DMS 273 treated with DMSO at 0.1 percent for 48 hours (cell line): ENCODE measurements around the gene ADGRL3.
"Not testable (repeated sequence)": the region's sequence is repeated elsewhere in the genome, so short reads cannot be mapped to it uniquely, and the experiment has no call there.

Experiments
- DNase-seq: peaks from one replicate; lab custom pipeline; 2025; lab: John Stamatoyannopoulos, UW

Gene ADGRL3

DNA sequence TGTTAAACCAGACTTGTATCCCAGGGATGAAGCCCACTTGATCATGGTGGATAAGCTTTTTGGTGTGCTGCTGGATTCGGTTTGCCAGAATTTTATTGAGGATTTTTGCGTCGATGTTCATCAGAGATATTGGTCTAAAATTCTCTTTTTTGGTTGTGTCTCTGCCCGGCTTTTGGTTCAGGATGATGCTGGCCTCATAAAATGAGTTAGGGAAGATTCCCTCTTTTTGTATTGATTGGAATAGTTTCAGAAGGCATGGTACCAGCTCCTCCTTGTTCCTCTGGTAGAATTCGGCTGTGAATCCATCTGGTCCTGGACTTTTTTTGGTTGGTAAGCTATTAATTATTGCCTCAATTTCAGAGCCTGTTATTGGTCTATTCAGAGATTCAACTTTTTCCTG is 556.8 kb downstream of the ADGRL3 start:
- not testable (repeated sequence) for DNase-seq

- not testable (repeated sequence) for DNase-seq
Observed at GRCh38 chr4:61757983-61758382, 557.9 kb downstream of the ADGRL3 start.

DNA sequence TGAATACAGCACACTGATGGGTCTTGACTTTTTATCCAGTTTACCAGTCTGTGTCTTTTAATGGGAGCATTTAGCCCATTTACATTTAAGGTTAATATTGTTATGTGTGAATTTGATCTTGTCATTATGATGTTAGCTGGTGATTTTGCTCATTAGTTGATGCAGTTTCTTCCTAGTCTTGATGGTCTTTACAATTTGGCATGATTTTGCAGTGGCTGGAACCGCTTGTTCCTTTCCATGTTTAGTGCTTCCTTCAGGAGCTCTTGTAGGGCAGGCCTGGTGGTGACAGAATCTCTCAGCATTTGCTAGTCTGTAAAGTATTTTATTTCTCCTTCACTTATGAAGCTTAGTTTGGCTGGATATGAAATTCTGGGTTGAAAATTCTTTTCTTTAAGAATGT is 558.5 kb downstream of the ADGRL3 start:
- DNase-seq = not testable (repeated sequence)

DNA sequence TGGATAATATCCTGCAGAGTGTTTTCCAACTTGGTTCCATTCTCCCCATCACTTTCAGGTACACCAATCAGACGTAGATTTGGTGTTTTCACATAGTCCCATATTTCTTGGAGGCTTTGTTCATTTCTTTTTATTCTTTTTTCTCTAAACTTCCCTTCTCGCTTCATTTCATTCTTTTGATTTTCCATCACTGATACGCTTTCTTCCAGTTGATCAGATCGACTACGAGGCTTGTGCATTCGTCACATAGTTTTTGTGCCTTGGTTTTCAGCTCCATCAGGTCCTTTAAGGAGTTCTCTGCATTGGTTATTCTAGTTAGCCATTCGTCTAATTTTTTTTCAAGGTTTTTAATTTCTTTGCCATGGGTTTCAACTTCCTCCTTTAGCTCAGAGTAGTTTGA is 559.1 kb downstream of the ADGRL3 start:
- not testable (repeated sequence) for DNase-seq

DNA sequence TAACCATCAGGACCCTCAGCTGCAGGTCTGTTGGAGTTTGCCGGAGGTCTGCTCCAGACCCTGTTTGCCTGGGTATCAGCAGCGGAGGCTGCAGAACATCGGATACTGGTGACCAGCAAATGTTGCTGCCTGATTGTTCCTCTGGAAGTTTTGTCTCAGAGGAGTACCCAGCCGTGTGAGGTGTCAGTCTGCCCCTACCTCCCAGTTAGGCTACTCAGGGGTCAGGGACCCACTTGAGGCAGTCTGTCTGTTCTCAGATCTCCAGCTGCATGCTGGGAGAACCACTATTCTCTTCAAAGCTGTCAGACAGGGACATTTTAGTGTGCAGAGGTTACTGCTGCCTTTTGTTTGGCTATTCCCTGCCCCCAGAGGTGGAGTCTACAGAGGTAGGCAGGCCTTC is 559.8 kb downstream of the ADGRL3 start:
- DNase-seq = not testable (repeated sequence)

GRCh38 chr4:61760820-61761219 is 560.7 kb downstream of the ADGRL3 start:
- DNase-seq = no peak

GRCh38 chr4:61762722-61763627 is 562.8 kb downstream of the ADGRL3 start:
- no peak for DNase-seq

GRCh38 chr4:61763682-61764081 is 563.6 kb downstream of the ADGRL3 start:
- no peak for DNase-seq

DNA sequence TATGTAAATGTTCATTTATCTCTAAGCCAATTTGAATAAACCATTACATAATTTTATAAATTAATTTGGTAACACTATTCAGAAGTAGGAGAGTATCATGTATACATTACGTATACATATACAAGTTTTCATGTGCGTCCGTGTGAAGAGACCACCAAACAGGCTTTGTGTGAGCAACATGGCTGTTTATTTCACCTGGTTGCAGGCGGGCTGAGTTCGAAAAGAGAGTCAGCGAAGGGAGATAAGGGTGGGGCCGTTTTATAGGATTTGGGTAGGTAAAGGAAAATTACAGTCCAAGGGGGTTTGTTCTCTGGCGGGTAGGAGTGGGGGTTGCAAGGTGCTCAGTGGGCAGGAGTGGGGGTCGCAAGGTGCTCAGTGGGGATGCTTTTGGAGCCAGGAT is 564.0 kb downstream of the ADGRL3 start:
- DNase-seq = not testable (repeated sequence)

DNA sequence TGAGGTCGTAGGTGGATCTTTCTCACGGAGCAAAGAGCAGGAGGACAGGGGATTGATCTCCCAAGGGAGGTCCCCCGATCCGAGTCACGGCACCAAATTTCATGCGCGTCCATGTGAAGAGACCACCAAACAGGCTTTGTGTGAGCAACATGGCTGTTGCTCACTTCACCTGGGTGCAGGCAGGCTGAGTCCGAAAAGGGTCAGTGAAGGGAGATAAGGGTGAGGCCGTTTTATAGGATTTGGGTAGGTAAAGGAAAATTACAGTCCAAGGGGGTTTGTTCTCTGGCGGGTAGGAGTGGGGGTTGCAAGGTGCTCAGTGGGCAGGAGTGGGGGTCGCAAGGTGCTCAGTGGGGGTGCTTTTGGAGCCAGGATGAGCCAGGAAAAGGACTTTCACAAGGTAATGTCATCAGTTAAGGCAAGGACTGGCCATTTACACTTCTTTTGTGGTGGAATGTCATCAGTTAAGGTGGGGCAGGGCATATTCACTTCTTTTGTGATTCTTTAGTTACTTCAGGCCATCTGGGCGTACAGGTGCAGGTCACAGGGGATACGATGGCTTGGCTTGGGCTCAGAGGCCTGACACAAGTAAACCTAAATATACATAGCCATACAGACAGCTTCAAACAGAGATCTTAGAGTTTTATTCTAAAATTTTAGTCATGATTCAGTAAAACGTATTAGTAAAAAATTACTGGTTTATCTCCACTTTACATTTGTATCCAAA is 569.5 kb downstream of the ADGRL3 start:
- not testable (repeated sequence) for DNase-seq

DNA sequence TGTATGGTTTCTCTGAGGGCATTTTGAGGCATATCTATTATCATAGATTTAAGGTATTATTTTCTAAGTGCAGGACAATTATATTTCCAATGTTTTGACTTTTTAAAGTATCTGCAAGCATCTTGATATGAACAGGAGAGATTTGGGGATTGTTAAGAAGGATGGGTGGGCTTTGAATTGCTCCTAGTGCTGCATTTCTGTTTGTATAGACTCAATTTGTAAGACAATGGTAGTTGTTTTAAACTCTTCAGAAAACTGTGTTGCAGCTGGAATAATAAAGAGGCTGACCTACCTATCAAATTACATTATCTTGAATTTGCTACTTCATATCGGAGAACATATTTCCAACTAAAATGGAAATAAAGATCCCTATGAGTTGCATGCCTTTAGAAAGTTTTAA is 570.3 kb downstream of the ADGRL3 start:
- no peak for DNase-seq

- DNase-seq = no peak
Observed at GRCh38 chr4:61771056-61771455, 570.9 kb downstream of the ADGRL3 start.

DNA sequence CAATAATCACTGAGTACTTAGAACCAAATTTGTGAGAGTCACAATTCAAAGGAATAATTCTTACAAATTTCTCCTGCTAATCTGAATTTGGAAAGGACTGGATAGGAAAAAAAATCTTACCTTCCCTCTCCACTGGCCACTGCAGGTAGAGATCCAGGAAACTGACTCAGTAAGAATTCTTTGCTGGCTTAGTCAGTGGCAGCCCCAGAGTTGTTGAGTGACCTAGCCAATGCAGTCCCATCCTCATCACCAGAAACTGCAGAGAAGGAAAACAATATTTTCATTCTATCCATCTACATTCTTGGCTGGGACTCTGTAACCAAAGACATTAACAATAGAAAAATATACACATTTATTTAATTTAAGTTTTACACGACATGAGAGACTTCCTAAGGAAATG is 572.0 kb downstream of the ADGRL3 start:
- DNase-seq = no peak

DNA sequence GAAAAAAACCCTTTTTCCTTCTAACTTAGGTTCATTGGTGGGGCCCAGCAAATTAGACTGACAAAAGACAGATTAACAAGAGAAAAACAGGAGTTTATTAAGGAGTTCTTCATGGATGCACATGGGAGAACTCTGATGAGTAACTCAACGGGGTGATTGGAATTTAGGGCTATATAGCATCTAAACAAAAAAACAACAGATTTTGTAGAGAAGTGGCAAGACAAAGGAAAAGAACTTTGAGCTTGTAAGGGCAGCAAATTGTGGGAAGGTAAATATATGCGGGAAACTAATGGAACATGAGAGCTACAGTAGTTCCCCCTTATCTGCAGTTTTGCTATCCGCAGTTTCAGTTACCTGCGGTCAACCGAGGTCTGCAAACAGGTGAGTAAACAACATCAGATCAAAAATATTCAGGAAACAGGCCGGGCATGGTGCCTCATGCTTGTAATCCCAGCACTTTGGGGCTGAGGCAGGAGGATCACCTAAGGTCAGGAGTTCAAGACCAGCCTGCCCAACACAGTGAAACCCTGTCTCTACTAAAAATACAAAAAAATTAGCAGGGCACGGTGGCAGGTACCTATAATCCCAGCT is 573.6 kb downstream of the ADGRL3 start:
- DNase-seq = no peak

- no peak for DNase-seq
Observed at GRCh38 chr4:61782133-61782532, 582.0 kb downstream of the ADGRL3 start.

- DNase-seq = no peak
Observed at GRCh38 chr4:61783050-61783449, 582.9 kb downstream of the ADGRL3 start.

- DNase-seq = no peak
Observed at GRCh38 chr4:61785761-61786160, 585.6 kb downstream of the ADGRL3 start.

DNA sequence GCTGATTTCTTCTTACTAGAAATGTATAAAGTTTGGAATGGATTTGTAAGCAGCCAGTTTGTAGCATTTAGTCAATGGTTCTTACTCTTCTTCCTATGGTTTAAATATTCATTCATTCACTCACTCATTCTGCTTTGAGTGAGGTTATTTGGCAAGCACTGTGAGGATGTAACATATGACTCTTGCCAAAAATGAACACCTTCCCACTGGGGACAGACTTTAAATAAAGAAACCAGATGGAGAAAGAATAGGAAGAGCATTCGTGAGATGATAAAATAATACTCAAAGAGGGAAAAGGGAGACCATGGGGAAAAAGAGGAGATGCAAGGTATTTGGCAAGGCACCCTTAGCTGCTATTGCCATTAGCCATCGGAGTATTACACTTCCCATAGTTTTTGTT is 586.1 kb downstream of the ADGRL3 start:
- DNase-seq = no peak

DNA sequence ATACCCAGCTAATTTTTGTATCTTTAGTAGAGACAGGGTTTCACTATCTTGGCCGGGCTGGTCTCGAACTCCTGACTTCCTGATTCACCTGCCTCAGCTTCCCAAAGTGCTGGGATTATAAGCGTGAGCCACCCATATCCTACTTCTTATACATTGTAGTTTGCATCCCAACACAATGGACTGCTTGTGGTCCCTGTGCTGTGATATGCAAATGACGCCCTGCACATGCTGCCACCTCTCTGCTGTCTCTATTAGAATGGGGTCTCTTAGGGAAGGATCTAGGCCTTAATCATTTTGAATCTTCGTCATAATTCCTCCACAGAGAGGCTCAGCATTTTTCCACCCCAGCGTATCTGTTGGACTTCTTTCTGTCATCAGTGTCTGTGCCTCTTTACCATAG is 595.9 kb downstream of the ADGRL3 start:
- DNase-seq = no peak

- no peak for DNase-seq
Observed at GRCh38 chr4:61799794-61800193, 599.7 kb downstream of the ADGRL3 start.

GRCh38 chr4:61805227-61805626 is 605.1 kb downstream of the ADGRL3 start:
- DNase-seq = no peak

DNA sequence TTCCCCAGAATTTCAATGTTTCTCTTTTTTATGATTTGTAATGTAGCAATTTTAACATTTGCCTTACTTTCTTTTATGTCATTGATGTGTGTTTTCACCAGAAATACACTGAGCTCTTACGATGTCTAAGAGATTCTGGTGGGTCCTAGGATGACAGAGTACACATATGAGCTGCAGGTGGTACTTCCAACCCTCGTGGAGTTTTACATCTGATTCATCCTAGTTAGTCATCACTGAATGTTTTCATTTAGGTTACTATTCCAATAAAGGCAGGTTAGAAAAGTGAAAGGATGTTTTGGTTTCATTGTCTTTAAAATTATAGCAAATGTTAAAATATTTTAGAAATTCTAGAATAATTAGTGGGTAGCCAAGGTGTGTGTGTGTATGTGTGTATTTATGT is 605.9 kb downstream of the ADGRL3 start:
- no peak for DNase-seq

DNA sequence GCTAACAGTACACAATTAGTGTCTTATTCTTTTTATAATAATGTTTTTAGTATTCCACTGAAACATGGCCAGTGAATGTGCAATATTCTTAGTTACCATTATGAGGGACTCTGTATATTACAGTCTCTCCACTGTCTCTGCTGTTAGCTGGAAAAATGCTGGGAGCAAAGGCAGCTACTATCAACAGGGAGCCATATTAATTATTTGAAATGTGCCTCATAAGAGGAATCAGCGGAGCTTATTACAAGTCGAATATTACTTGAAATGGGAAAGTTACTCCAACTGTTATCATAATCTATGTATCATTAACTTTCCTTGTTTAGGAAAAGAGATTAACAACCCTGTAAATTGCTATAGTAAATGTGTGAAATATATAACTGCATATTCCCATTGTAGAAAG is 612.0 kb downstream of the ADGRL3 start:
- no peak for DNase-seq
